Tracheal epithelial cell (primary cell): ENCODE measurements around the gene TXNL4A. TPM values are rescaled to one million over a fixed set of nuclear protein-coding genes. Genes with fewer than 3 reads are reported as not detected.

ENCODE experiments used
- total RNA-seq: library from RNA; depleted of rRNA; stranded (reverse); fragments of >200 nt; gene quantifications from 2 replicates; pipeline ENCODE4 v1.2.1, GENCODE V29; 2014

The TXNL4A gene
- 43.7 and 63.9 TPM in 2 replicates for total RNA-seq

DNA sequence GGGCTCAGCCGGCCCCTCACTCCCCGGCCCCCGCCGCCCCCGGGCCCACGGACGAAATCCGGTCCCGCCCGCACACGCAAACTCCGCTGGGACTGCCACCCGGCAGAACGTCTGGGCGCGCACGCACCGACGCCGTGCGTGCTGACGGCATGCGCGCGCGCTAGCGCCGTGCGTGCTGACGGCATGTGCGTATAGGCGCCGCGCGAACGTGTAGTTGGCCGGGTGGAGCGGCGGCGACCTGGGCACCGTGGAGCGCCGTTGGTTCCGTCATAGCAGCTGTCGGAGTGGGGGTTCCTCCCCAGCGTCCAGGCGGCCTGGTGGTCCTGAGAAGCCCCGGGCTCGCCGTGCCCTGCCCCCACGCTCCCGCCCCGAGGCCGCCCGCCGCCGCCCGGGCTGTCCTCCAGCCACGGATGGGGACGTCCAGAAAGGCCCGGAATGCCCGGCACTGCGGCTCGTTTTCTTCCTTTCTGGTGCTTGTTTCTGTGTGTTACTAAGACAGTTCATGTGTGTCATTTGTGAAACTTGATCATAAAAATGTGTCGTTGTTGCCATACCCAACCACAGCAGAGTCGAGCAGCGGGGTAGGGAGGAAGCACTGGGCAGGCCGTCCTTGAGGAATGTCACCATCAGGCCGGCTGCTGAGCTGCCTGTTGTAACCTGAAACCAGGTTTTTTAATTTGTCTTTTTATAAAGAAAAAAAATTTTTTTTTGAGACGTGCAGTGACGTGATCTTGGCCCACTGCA lies at the start of gene TXNL4A:
Gene TXNL4A, minus strand, starts transcription at position 113 of the 744 bp plus-strand sequence. CDS start 171 bp downstream, outside the sequence.

GRCh38 chr18:80034068-80034851 lies 45.9 kb upstream of the TXNL4A start, which contains the start of gene RBFA:
Gene RBFA, plus strand, starts transcription at chr18:80034434. Its CDS starts 62 bp downstream, at chr18:80034496.

GRCh38 chr18:79964330-79965118 lies 23.8 kb downstream of the TXNL4A start, which contains the start of gene HSBP1L1:
Gene HSBP1L1, plus strand, starts transcription at chr18:79964643. Its CDS starts 93 bp downstream, at chr18:79964736.

GRCh38 chr18:79951545-79952455 lies 36.6 kb downstream of the TXNL4A start, which contains the start of gene SLC66A2:
Gene SLC66A2, minus strand, starts transcription at chr18:79951653. Its CDS starts 727 bp downstream, at chr18:79950926.

Other genes with a start within 250 kb of the TXNL4A start
- gene KCNG2, start 190.6 kb downstream of the TXNL4A start, total RNA-seq: not detected in 2 replicates
- gene SLC66A2, start 36.9 kb downstream of the TXNL4A start, total RNA-seq: 61.9 and 67.1 TPM in 2 replicates
- 14.5 and 35.0 TPM in 2 replicates for gene HSBP1L1, start 23.9 kb downstream of the TXNL4A start, total RNA-seq
- gene RBFA, start 45.9 kb upstream of the TXNL4A start, total RNA-seq: 34.7 and 40.7 TPM in 2 replicates
- 20.7 and 25.2 TPM in 2 replicates for gene ADNP2, start 120.7 kb upstream of the TXNL4A start, total RNA-seq